SU-DHL-6 (cell line): ENCODE data around the gene DKC1.

Experiments
- H2AFZ ChIP-seq: fragments of 200-600 bp; sonication (generic); 2 replicates; pipeline ENCODE4 v1.6.1; 2014; ENCODE audit warnings: low read depth, mild to moderate bottlenecking, moderate library complexity, mixed read lengths, antibody characterized with exemption, low read length; ENCODE audit not compliant: severe bottlenecking
- H3F3A ChIP-seq: fragments of 200-600 bp; shearing (Covaris generic); 2 replicates; pipeline ENCODE4 v1.6.0; 2016; ENCODE audit warnings: antibody characterized with exemption, mild to moderate bottlenecking; ENCODE audit not compliant: insufficient read depth
- H3K27ac ChIP-seq: fragments of 200-600 bp; sonication (generic); 2 replicates; pipeline ENCODE4 v1.5.1; 2016; ENCODE audit warnings: low read depth, mild to moderate bottlenecking, low read length, moderate library complexity, mixed read lengths
- H3K27me3 ChIP-seq: fragments of 200-600 bp; sonication (generic), shearing (Covaris generic); 2 replicates; pipeline ENCODE4 v1.6.0; 2014; ENCODE audit warnings: mild to moderate bottlenecking, low read length
- H3K36me3 ChIP-seq: fragments of 200-600 bp; sonication (generic); 2 replicates; pipeline ENCODE4 v1.6.1; 2014; ENCODE audit warnings: mild to moderate bottlenecking, low read length, mixed read lengths
- H3K4me2 ChIP-seq: fragments of 300-600, 200-600 bp; shearing (Covaris generic), sonication (generic); 2 replicates; pipeline ENCODE4 v1.6.0; 2014; ENCODE audit warnings: low read length, low read depth, mild to moderate bottlenecking; ENCODE audit not compliant: poor library complexity, severe bottlenecking
- H3K4me3 ChIP-seq: fragments of 200-600 bp; sonication (generic); 2 replicates; pipeline ENCODE4 v1.5.1; 2014; ENCODE audit warnings: antibody characterized with exemption, low read length, mild to moderate bottlenecking, mixed read lengths; ENCODE audit not compliant: insufficient read depth, poor library complexity, severe bottlenecking
- H3K79me2 ChIP-seq: fragments of 200-600 bp; sonication (generic); 2 replicates; pipeline ENCODE4 v1.6.1; 2014; ENCODE audit warnings: mild to moderate bottlenecking, low read length, moderate library complexity; ENCODE audit not compliant: insufficient read depth
- H3K9ac ChIP-seq: fragments of 200-600 bp; sonication (generic); 2 replicates; pipeline ENCODE4 v1.7.0; 2014; ENCODE audit warnings: mild to moderate bottlenecking, low read length
- H3K9me2 ChIP-seq: fragments of 200-600 bp; sonication (generic); replicated peaks from 2 replicates; pipeline ENCODE4 v1.6.1; 2014; ENCODE audit warnings: low read length; ENCODE audit not compliant: insufficient read depth
- H3K9me3 ChIP-seq: fragments of 200-600 bp; sonication (generic); 2 replicates; pipeline ENCODE4 v1.6.1; 2014; ENCODE audit warnings: low read length, mixed read lengths; ENCODE audit not compliant: insufficient read depth
- H4K20me1 ChIP-seq: fragments of 200-600 bp; sonication (generic); 2 replicates; pipeline ENCODE4 v1.6.1; 2014; ENCODE audit warnings: low read depth, mild to moderate bottlenecking, antibody characterized with exemption, low read length, moderate library complexity, mixed read lengths
- EZH2phosphoT487 ChIP-seq: fragments of 200-600 bp; sonication (generic), shearing (Covaris generic); conservative IDR thresholded peaks from 2 replicates; pipeline ENCODE4 v1.6.1; 2018; ENCODE audit warnings: mild to moderate bottlenecking, antibody characterized with exemption, low read length, moderate library complexity, mixed read lengths
- TF ChIP-seq, protein P1 (sequence below): fragments of 200-600 bp; sonication (generic); IDR thresholded peaks from one replicate; pipeline ENCODE4 v1.5.1; 2017; ENCODE audit warnings: antibody characterized with exemption, mild to moderate bottlenecking, low read length, moderate library complexity; ENCODE audit not compliant: insufficient read depth, poor library complexity, severe bottlenecking

DKC1 gene

DNA sequence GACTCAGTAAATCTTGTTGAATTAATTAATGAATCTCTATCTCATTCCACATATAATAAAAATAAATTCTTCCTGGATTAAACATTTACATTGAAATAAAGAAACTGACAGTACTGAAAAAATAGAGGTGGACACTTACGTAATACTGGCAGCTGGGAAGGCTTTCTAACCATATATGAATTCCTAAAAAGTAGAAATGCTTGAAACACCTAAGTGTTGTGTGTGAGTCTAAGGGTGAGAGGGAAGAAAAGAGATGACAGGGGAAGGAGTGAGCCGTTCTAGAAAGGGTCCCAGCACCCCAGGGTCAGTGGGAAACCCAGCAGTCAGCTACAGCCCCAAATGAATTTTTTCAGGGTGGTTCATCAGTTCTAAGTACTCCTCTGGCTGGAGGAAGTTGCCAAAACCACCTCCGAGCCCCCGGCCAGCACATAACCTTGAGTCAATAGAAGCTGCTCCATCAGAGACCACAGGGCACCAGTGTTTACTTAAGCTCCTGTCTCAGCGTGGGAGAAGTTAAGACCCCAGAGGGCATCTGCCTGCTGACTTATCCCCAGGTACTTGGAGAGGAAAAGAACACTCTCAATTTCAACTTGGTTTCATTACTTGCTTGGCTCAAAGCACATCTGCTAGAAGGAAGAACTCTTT lies 30.1 kb upstream of the DKC1 start:
- H3K27me3 ChIP-seq: no peaks in the 10 kb centered on the region
- H3K9me2 ChIP-seq: no peaks in the 10 kb centered on the region
- H3K27ac ChIP-seq: no peak overlapping the region
- H3K4me2 ChIP-seq: no peak overlapping the region
- H3K9me3 ChIP-seq: no peaks in the 10 kb centered on the region
- H3K36me3 ChIP-seq: no peaks in the 10 kb centered on the region
- H4K20me1 ChIP-seq: no peaks in the 10 kb centered on the region
- H3F3A ChIP-seq: no peaks in the 10 kb centered on the region
- no peak overlapping the region for H3K4me3 ChIP-seq
- H3K79me2 ChIP-seq: no peaks in the 10 kb centered on the region
- TF ChIP-seq EZH2phosphoT487: no peak
- TF ChIP-seq, protein P1, sequence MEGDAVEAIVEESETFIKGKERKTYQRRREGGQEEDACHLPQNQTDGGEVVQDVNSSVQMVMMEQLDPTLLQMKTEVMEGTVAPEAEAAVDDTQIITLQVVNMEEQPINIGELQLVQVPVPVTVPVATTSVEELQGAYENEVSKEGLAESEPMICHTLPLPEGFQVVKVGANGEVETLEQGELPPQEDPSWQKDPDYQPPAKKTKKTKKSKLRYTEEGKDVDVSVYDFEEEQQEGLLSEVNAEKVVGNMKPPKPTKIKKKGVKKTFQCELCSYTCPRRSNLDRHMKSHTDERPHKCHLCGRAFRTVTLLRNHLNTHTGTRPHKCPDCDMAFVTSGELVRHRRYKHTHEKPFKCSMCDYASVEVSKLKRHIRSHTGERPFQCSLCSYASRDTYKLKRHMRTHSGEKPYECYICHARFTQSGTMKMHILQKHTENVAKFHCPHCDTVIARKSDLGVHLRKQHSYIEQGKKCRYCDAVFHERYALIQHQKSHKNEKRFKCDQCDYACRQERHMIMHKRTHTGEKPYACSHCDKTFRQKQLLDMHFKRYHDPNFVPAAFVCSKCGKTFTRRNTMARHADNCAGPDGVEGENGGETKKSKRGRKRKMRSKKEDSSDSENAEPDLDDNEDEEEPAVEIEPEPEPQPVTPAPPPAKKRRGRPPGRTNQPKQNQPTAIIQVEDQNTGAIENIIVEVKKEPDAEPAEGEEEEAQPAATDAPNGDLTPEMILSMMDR: no peak
- H2AFZ ChIP-seq: no peak overlapping the region
- no peak overlapping the region for H3K9ac ChIP-seq

DNA sequence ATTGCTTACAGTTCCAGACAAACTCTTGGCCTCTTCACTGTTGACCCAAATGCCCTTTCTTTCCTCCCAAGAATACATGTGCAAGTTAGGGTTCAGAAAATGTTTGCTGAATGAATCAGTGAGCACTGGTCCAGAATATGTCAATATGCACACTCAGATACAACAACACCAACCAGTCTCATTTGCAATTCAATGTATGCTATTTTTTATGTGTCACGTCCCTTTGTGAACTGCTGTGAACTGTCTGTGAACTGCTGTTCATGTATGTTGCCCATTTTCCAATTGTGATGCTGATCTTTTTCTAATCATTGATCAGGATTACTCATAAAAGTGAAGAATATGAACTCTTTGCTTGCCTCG lies 29.6 kb upstream of the DKC1 start:
- no peaks in the 10 kb centered on the region for H4K20me1 ChIP-seq
- no peaks in the 10 kb centered on the region for H3K27me3 ChIP-seq
- no peak for TF ChIP-seq EZH2phosphoT487
- TF ChIP-seq, protein P1: no peak
- no peaks in the 10 kb centered on the region for H3K79me2 ChIP-seq
- no peaks in the 10 kb centered on the region for H3F3A ChIP-seq
- no peaks in the 10 kb centered on the region for H3K9me3 ChIP-seq
- no peak overlapping the region for H3K4me2 ChIP-seq
- H2AFZ ChIP-seq: no peak overlapping the region
- no peaks in the 10 kb centered on the region for H3K36me3 ChIP-seq
- H3K27ac ChIP-seq: no peak overlapping the region
- no peaks in the 10 kb centered on the region for H3K9me2 ChIP-seq
- H3K4me3 ChIP-seq: no peak overlapping the region
- H3K9ac ChIP-seq: no peak overlapping the region

DNA sequence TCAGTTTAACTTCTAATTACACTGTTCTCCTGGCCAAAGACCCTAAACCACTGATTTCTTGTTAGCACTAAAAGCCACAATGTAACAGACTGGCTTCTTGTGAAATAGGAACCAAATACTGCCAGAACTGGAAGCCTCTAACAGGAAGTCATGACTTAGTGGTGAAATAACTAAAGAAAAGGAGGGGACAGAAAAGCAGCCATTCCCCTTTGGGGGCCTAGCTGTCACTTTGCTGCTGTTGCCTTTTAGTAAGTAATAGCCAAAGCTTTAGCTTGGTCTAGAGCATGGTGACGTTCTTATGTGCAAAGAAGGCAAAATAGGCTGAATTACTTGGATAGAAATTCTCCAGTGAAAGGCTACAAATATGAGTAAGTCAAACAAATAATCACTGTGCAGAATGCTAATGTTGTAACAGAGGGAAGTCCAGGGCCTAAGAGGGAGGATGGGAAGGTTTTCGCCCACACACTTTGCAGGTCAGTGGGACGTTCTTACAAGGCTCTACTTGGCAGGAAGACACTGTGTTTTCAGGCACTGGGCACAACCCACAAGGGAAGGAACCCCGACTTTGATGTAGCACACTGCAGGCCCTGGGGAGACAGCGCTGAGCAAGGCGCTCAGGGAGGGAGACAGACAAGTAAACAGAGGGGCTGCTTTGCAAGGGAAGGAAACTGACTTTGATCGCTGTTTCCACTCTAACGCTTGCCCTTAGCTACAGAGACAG lies 28.4 kb upstream of the DKC1 start:
- Histone ChIP-seq H3K9ac (no peak overlapping the region), H4K20me1 (no peaks in the 10 kb centered on the region), H3K79me2 (no peaks in the 10 kb centered on the region), H3K9me3 (no peaks in the 10 kb centered on the region), H3K27me3 (no peaks in the 10 kb centered on the region), H3K36me3 (no peaks in the 10 kb centered on the region), H3K4me2 (no peak overlapping the region), H3K4me3 (no peak overlapping the region), H3K9me2 (no peaks in the 10 kb centered on the region), H2AFZ (no peak overlapping the region), H3K27ac (no peak overlapping the region), H3F3A (no peaks in the 10 kb centered on the region)
- TF ChIP-seq, protein P1: no peak
- no peak for TF ChIP-seq EZH2phosphoT487
